Brain microvascular endothelial cell (primary cell): Measurements from ENCODE around the gene HOXB6.

ENCODE experiments used
- DNase-seq: peaks from one replicate; pipeline ENCODE4 v3.0.0-alpha.2; 2020
- H3K27ac ChIP-seq: fragments of 250-450 bp; sonication (Bioruptor Pico); 2 replicates; pipeline ENCODE4 v1.5.1; 2020; ENCODE audit warnings: mild to moderate bottlenecking, moderate library complexity
- H3K27me3 ChIP-seq: fragments of 250-450 bp; sonication (Bioruptor Pico); replicated peaks from 2 replicates; pipeline ENCODE4 v1.5.1; 2020; ENCODE audit warnings: mild to moderate bottlenecking
- H3K36me3 ChIP-seq: fragments of 250-450 bp; sonication (Bioruptor Pico); replicated peaks from 2 replicates; pipeline ENCODE4 v1.5.1; 2020; ENCODE audit warnings: mild to moderate bottlenecking
- H3K4me3 ChIP-seq: 2 replicates; pipeline ENCODE4 v1.5.1; 2011; ENCODE audit warnings: low read depth, mild to moderate bottlenecking, control low read depth, low read length, moderate library complexity
- CTCF ChIP-seq: IDR thresholded peaks from 2 replicates; pipeline ENCODE4 v1.5.1; 2011; ENCODE audit warnings: low read depth, mild to moderate bottlenecking, moderate library complexity, low read length, control low read depth, inconsistent platforms; ENCODE audit errors: missing control alignments
- in situ Hi-C: cut with HindIII; loops from 2 replicates; pipeline ENCODE4 v1.10.0; 2017; ENCODE audit warnings: low sequenced_read_pairs, low pct_ligation_motif_present

Gene HOXB6

GRCh38 chr17:48637323-48638260, 32.8 kb upstream of the HOXB6 start:
- H3K36me3 ChIP-seq: no peaks in the 10 kb centered on the region
- no peak for DNase-seq

GRCh38 chr17:48636177-48637018, 31.6 kb upstream of the HOXB6 start:
- Histone ChIP-seq H3K27ac (no peak overlapping the region), H3K36me3 (no peaks in the 10 kb centered on the region), H3K4me3 (no peak overlapping the region), H3K27me3 (peaks cover 99% of the 10 kb centered on the region)
- DNase-seq: no peak
- peak; percentile 67 for TF ChIP-seq CTCF
- in situ Hi-C loops: no loop called here

More at GRCh38 chr17:48637323-48638260, 32.8 kb upstream of the HOXB6 start:
- Histone ChIP-seq H3K4me3 (no peak overlapping the region), H3K27me3 (peaks cover 99% of the 10 kb centered on the region), H3K27ac (no peak overlapping the region)
- in situ Hi-C loops: no loop called here
- TF ChIP-seq CTCF: no peak

- H3K36me3 ChIP-seq: no peaks in the 10 kb centered on the region
- no peak overlapping the region for H3K27ac ChIP-seq
- TF ChIP-seq CTCF: no peak
- DNase-seq: no peak
- H3K4me3 ChIP-seq: no peak overlapping the region
- peaks cover 99% of the 10 kb centered on the region for H3K27me3 ChIP-seq
- in situ Hi-C loops: no loop called here
Observed at GRCh38 chr17:48634493-48635208, 29.9 kb upstream of the HOXB6 start.

- Histone ChIP-seq H3K4me3 (no peak overlapping the region), H3K27me3 (peaks cover 100% of the 10 kb centered on the region)
- TF ChIP-seq CTCF: no peak
Observed at GRCh38 chr17:48633266-48633677, 28.5 kb upstream of the HOXB6 start.

GRCh38 chr17:48632579-48633265, 27.9 kb upstream of the HOXB6 start:
- no peaks in the 10 kb centered on the region for H3K36me3 ChIP-seq
- no peak for DNase-seq
- no peak overlapping the region for H3K4me3 ChIP-seq
- H3K27me3 ChIP-seq: peaks cover 100% of the 10 kb centered on the region
- H3K27ac ChIP-seq: no peak overlapping the region
- TF ChIP-seq CTCF: no peak
- in situ Hi-C loops: no loop called here

More at GRCh38 chr17:48633266-48633677, 28.5 kb upstream of the HOXB6 start:
- no peak overlapping the region for H3K27ac ChIP-seq
- in situ Hi-C loops: no loop called here
- H3K36me3 ChIP-seq: no peaks in the 10 kb centered on the region
- DNase-seq: no peak
